Tibial artery (tissue), 4 donors: ENCODE data around the gene FOXA3.

Source experiments
- DNase-seq, 2 donors: peaks; one replicate each; pipeline ENCODE4 v3.0.0-alpha.2; 2019
- H3K27ac ChIP-seq, 2 donors: fragments of 200-600 bp; sonication (generic) in 1 of 2; 1 replicate in 1 of 2; 2 replicates in 1 of 2; pipeline ENCODE4 v1.5.1; 2018 to 2019; ENCODE audit warnings: mild to moderate bottlenecking in 1 of 2
- H3K27me3 ChIP-seq, 2 donors: fragments of 200-600 bp; sonication (generic) in 1 of 2; one replicate each; pipeline versions ENCODE4 v1.5.1 to v1.6.0; 2016 to 2019
- H3K36me3 ChIP-seq, 3 donors: fragments of 200-600 bp; sonication (generic) in 2 of 3; one replicate each; pipeline ENCODE4 v1.5.1; 2016 to 2019; ENCODE audit warnings: mild to moderate bottlenecking in 2 of 3
- H3K4me1 ChIP-seq, 4 donors: fragments of 200-600 bp; sonication (generic) in 2 of 4; 1 replicate in 3 of 4; 2 replicates in 1 of 4; pipeline ENCODE4 v1.5.1; 2016 to 2019
- H3K4me3 ChIP-seq, 2 donors: fragments of 200-600 bp; sonication (generic) in 1 of 2; 1 replicate in 1 of 2; 2 replicates in 1 of 2; pipeline ENCODE4 v1.5.1; 2018 to 2019; ENCODE audit warnings: mild to moderate bottlenecking in 2 of 2
- H3K9me3 ChIP-seq, 3 donors: fragments of 200-600 bp; sonication (generic) in 1 of 3; one replicate each; pipeline ENCODE4 v1.5.1; 2016 to 2019
- intact Hi-C: fragments of 100-400 bp; cut with DNase I; formaldehyde crosslinking; loops from one replicate; pipeline ENCODE4 v1.15.0; 2023; ENCODE audit warnings: low total_unique reads
- TF ChIP-seq, protein P1 (sequence below), 2 experiments: fragments of 200-600 bp in 1 of 2; fragments of 450-650 bp in 1 of 2; IDR thresholded peaks; one replicate each; pipeline ENCODE4 v1.5.1; 2017 to 2019; ENCODE audit warnings: antibody characterized with exemption in 2 of 2, mild to moderate bottlenecking in 1 of 2, moderate library complexity in 1 of 2

The FOXA3 gene

DNA sequence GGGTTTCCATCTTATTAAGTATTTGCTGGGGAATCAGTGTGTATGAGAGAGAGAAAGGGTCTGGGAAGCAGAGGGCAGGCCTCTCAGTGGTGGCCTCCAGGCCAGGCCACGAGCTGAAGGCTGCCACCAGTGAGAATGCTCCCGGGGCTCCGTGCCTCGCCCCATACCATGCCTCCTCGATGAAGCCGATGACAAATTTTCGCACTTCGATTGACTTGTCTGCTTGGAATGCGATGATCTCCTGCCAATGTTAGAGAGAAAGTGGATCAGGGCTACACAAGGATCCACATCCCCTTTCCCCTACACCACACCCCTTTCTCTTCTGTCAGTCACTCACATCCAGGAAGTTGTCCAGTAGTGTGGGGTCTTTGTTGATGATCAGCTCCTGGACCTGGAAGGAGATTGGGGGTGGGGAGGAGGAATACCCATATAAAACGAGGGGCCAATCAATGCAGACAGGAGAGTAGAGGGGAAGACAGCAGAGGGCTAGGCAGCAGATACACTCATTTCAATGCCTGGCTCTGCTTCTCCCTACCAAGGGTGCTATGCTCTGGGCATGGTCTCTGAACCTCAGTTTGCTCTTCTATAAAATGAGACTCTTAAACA lies 11.9 kb upstream of the FOXA3 start:
- intact Hi-C loops: no loop called here
- Histone ChIP-seq H3K27ac (no peak overlapping the region), H3K9me3 (no peaks in the 10 kb centered on the region), H3K36me3 (peaks cover 61 to 92% (median 70%) of the 10 kb centered on the region in 3 donors), H3K4me3 (no peak overlapping the region), H3K27me3 (no peaks in the 10 kb centered on the region), H3K4me1 (no peaks in the 10 kb centered on the region)
- DNase-seq: no peak
- TF ChIP-seq, protein P1, sequence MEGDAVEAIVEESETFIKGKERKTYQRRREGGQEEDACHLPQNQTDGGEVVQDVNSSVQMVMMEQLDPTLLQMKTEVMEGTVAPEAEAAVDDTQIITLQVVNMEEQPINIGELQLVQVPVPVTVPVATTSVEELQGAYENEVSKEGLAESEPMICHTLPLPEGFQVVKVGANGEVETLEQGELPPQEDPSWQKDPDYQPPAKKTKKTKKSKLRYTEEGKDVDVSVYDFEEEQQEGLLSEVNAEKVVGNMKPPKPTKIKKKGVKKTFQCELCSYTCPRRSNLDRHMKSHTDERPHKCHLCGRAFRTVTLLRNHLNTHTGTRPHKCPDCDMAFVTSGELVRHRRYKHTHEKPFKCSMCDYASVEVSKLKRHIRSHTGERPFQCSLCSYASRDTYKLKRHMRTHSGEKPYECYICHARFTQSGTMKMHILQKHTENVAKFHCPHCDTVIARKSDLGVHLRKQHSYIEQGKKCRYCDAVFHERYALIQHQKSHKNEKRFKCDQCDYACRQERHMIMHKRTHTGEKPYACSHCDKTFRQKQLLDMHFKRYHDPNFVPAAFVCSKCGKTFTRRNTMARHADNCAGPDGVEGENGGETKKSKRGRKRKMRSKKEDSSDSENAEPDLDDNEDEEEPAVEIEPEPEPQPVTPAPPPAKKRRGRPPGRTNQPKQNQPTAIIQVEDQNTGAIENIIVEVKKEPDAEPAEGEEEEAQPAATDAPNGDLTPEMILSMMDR (IDR thresholded peaks at IDR 0.05): no peak

DNA sequence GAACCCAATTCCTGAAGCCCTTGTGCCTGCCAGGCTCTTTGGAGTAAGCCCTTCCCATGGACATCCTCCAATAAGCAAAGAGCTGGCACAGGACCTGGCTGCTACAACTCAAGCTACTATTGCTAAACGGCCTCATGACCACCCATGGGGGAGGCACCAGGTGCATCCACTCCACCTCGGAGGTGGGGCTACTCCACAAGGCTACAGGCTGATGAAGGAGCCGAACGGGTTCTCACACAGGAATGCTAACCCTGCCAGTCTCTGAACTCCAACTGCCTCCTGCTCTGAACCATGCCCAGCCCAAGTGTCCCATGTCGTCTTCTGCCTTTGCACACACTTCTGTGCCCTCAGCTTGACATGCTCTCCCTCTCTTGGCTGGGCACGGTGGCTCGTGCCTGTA lies 11.1 kb upstream of the FOXA3 start:
- TF ChIP-seq, protein P1 (IDR thresholded peaks at IDR 0.05): no peak
- Histone ChIP-seq H3K27ac (no peak overlapping the region), H3K4me1 (no peaks in the 10 kb centered on the region), H3K4me3 (no peak overlapping the region), H3K36me3 (peaks cover 54 to 87% (median 63%) of the 10 kb centered on the region in 3 donors), H3K27me3 (no peaks in the 10 kb centered on the region), H3K9me3 (no peaks in the 10 kb centered on the region)
- intact Hi-C loops: no loop called here
- DNase-seq: no peak

DNA sequence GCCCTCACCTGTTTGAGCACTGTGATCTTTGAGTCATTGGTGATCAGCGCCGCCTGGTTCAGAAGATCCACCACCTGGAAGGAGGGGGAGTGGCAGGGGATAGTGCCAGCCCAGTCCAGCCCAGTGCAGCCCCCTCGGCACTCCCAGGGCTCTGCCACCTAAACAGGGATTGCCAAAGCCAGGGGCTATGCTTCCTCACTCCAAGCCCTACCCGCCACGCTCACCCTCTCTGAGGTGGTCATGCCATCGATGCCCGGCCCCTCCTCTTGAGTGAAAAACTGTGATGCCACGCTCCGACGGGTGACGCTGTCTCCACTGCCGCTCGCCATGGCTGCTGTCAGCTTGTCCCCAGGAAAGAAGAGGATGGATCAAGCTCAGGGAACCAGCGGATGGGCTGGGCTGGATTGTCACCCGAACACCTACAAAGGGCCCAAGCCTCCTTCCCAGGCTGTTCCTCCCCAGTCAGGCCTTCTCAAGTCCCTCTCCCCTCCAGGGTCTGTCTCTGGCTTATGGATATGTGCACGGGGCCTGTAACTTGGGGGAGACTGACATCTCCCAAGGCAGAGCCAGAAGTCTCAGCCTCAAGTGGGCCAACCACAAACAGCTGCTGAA lies 9.9 kb upstream of the FOXA3 start:
- TF ChIP-seq, protein P1 (IDR thresholded peaks at IDR 0.05): no peak

DNA sequence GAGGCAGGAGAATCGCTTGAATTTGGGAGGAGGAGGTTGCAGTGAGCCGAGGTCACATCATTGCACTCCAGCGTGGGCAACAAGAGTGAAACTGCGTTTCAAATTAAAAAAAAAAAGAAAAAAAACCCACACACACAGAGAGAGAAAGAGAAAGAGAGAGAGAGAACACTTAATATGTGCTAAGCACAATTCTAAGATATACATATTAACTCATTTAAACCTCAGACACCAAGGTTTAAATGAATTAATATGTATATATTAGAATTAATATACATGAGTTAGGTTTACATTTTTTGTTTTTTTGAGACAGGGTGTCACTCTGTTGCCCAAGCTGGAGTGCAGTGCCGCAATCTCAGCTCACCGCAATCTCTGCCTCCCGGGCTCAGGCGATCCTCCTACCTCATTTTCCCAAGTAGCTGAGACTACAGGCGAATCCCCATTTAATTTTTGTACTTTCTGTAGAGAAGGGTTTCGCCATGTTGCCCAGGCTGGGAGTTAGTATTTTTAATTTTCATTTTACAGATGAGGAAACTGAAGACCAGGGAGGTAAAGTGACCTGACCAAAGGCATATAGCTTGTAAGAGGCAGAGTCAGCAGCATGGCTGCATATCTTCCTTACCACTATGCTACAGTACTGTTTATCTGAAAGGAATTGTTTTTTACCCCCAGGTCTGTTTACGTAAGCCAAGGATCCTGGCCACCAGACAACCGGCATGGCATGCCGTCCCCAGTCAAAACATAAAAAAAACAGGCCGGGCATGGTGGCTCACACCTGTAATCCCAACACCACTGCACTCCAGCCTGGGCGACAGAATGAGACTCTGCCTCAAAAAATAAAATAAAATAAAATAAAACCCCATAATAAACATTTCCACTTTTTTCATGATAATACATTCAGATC lies 3.5 kb upstream of the FOXA3 start:
- TF ChIP-seq, protein P1 (IDR thresholded peaks at IDR 0.05): no peak
- peaks cover 5 to 30% (median 12%) of the 10 kb centered on the region in 3 donors for H3K36me3 ChIP-seq
- no peak overlapping the region for H3K4me3 ChIP-seq
- peaks cover 0 to 25% (median 16%) of the 10 kb centered on the region in 4 donors for H3K4me1 ChIP-seq
- no peaks in the 10 kb centered on the region for H3K9me3 ChIP-seq
- peaks cover 3 to 21% of the 10 kb centered on the region in 2 donors for H3K27me3 ChIP-seq
- intact Hi-C loops: no loop called here
- H3K27ac ChIP-seq: no peak overlapping the region
- DNase-seq: no peak

More for the DNA sequence above, 9.9 kb upstream of the FOXA3 start:
- Histone ChIP-seq H3K36me3 (peaks cover 42 to 84% (median 57%) of the 10 kb centered on the region in 3 donors), H3K4me1 (no peaks in the 10 kb centered on the region), H3K4me3 (no peak overlapping the region), H3K9me3 (no peaks in the 10 kb centered on the region), H3K27ac (no peak overlapping the region), H3K27me3 (no peaks in the 10 kb centered on the region)
- no peak for DNase-seq
- intact Hi-C loops: no loop called here

DNA sequence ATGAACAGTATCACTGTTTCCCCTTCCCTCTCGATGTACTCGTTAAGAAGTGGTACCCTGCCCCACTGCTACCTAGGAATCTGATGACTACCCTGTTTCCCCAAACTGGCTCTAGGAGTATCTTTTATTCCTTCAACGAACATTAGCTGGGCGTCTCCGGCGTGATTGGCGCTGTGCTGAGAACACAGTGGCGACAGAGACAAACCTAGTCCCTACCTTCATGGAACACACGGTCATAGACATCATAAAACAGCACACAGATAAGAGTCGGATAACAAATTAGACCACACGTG lies 1.9 kb upstream of the FOXA3 start:
- Histone ChIP-seq H3K27ac (peak overlapping the region; percentile 89 to 98), H3K27me3 (peaks cover 3 to 33% of the 10 kb centered on the region in 2 donors), H3K36me3 (peaks cover 5 to 17% (median 12%) of the 10 kb centered on the region in 3 donors), H3K9me3 (no peaks in the 10 kb centered on the region), H3K4me3 (peak overlapping the region; percentile 92 to 100), H3K4me1 (peaks cover 0 to 25% (median 16%) of the 10 kb centered on the region in 4 donors)
- intact Hi-C loops: no loop called here
- no peak for DNase-seq
- TF ChIP-seq, protein P1 (IDR thresholded peaks at IDR 0.05): no peak
